HepG2 (cell line): ENCODE measurements around the gene LOXL3. TPM values are rescaled to one million over a fixed set of nuclear protein-coding genes. Genes with fewer than 3 reads are reported as not detected.

ENCODE experiments used
- ATAC-seq: fragments of 200-7000 bp; cut with Tn5 transposase; 3 replicates; pipeline ENCODE4 v1.9.1; 2020; ENCODE audit warnings: mild to moderate bottlenecking, moderate library complexity
- BruUV-seq: library from RNA; stranded (reverse); fragments of 400-500 nt; replicated peaks from 2 replicates; lab custom pipeline; 2021; lab: Mats Ljungman, UMichigan
- CTCF ChIA-PET: fragments of 300-600 bp; formaldehyde crosslinking; extraction: SDS; loops from one replicate; lab custom pipeline; 2021; ENCODE audit warnings: low total read pairs, inconsistent platforms, low intra/inter-chr PET ratio; lab: Yijun Ruan, JAX
- POLR2A ChIA-PET: fragments of 350-600 bp; sonication (Branson Sonifier 250); formaldehyde crosslinking; loops from one replicate; lab custom pipeline; 2020; ENCODE audit warnings: antibody characterized with exemption, inconsistent platforms; lab: Yijun Ruan, JAX
- DNase-seq: peaks from one replicate; pipeline ENCODE4 v3.0.0-alpha.2; 2015; ENCODE audit warnings: low spot score
- FAIRE-seq: peaks from 3 replicates; lab custom pipeline; 2011; peaks lifted over from hg19 to GRCh38; lab: Jason Lieb, UNC
- H2AFZ ChIP-seq: one replicate; pipeline ENCODE4 v1.6.1; 2011; ENCODE audit warnings: low read length, inconsistent platforms
- H3K27ac ChIP-seq: fragments of 300-600 bp; 3 replicates; pipeline ENCODE4 v1.8.0; 2011; ENCODE audit warnings: mixed run types, mild to moderate bottlenecking, mixed read lengths, low read length, inconsistent platforms; ENCODE audit not compliant: insufficient read depth; ENCODE audit errors: extremely low read length
- H3K27me3 ChIP-seq, 2 experiments: fragments of 200-600 bp in 1 of 2; 2 replicates in 1 of 2; 3 replicates in 1 of 2; pipeline versions ENCODE4 v1.6.0 to v1.8.0; 2011; ENCODE audit warnings: low read length in 2 of 2, mild to moderate bottlenecking in 2 of 2, moderate library complexity in 2 of 2, inconsistent platforms in 1 of 2; ENCODE audit not compliant: insufficient read depth in 2 of 2, control insufficient read depth in 1 of 2
- H3K36me3 ChIP-seq, 2 experiments: fragments of 200-600 bp in 1 of 2; replicated peaks in 1 of 2; 2 replicates in 1 of 2; 3 replicates in 1 of 2; pipeline versions ENCODE4 v1.5.1 to v1.8.0; 2011; ENCODE audit warnings: low read length in 2 of 2, inconsistent platforms in 1 of 2; ENCODE audit not compliant: insufficient read depth in 2 of 2, control insufficient read depth in 1 of 2
- H3K4me1 ChIP-seq: 2 replicates; pipeline ENCODE4 v1.5.1; 2012; ENCODE audit warnings: low read length, inconsistent platforms; ENCODE audit not compliant: insufficient read depth
- H3K4me2 ChIP-seq: 2 replicates; pipeline ENCODE4 v1.6.0; 2011; ENCODE audit warnings: low read depth, low read length, inconsistent platforms
- H3K4me3 ChIP-seq, 3 experiments: fragments of 200-600 bp in 1 of 3; sonication (generic), shearing (Covaris generic) in 1 of 3; replicated peaks in 1 of 3; 2 replicates each; pipeline ENCODE4 v1.5.1; 2011 to 2016; ENCODE audit warnings: low read length in 3 of 3, inconsistent platforms in 2 of 3, low read depth in 2 of 3, mild to moderate bottlenecking in 2 of 3, control low read depth in 1 of 3, mixed read lengths in 1 of 3; ENCODE audit not compliant: insufficient read depth in 1 of 3
- H3K79me2 ChIP-seq: one replicate; pipeline ENCODE4 v1.6.1; 2011; ENCODE audit warnings: low read length, inconsistent platforms; ENCODE audit not compliant: insufficient read depth
- H3K9ac ChIP-seq: 2 replicates; pipeline ENCODE4 v1.6.0; 2011; ENCODE audit warnings: mild to moderate bottlenecking, low read depth, low read length, inconsistent platforms; ENCODE audit not compliant: insufficient read depth
- H3K9me3 ChIP-seq: 2 replicates; pipeline ENCODE4 v1.5.1; 2012; ENCODE audit warnings: mild to moderate bottlenecking, low read length
- H4K20me1 ChIP-seq: 2 replicates; pipeline ENCODE4 v1.6.0; 2011; ENCODE audit warnings: inconsistent platforms, mild to moderate bottlenecking, low read length, moderate library complexity; ENCODE audit not compliant: insufficient read depth
- CAMTA2 ChIP-seq: sonication (generic); formaldehyde crosslinking; IDR thresholded peaks from 2 replicates; pipeline ENCODE4 v1.4.0; 2020; ENCODE audit warnings: mild to moderate bottlenecking, missing genetic modification reagents, borderline replicate concordance
- FOXA1 ChIP-seq, 2 experiments: fragments of 450-650 bp in 1 of 2; sonication (generic) in 1 of 2; formaldehyde crosslinking in 1 of 2; IDR thresholded peaks; 2 replicates each; pipeline versions ENCODE4 v1.4.0 to v1.6.1; 2016 to 2020; ENCODE audit warnings: missing genetic modification reagents in 1 of 2
- HDAC2 ChIP-seq: sonication (generic); formaldehyde crosslinking; IDR thresholded peaks from 2 replicates; pipeline ENCODE4 v1.4.0; 2020; ENCODE audit warnings: missing genetic modification reagents
- NFKB2 ChIP-seq: sonication (generic); formaldehyde crosslinking; IDR thresholded peaks from 2 replicates; pipeline ENCODE4 v1.4.0; 2020; ENCODE audit warnings: missing genetic modification reagents, borderline replicate concordance
- POLR2AphosphoS2 ChIP-seq: IDR thresholded peaks from 2 replicates; pipeline ENCODE4 v1.6.1; 2011; ENCODE audit warnings: low read depth, low read length, improper control_type of control experiment
- RXRB ChIP-seq: IDR thresholded peaks from 2 replicates; pipeline ENCODE4 v1.6.1; 2016; ENCODE audit warnings: borderline replicate concordance, missing genetic modification reagents, missing compliant biosample characterization
- SMYD3 ChIP-seq: sonication (generic); formaldehyde crosslinking; IDR thresholded peaks from 2 replicates; pipeline ENCODE4 v1.8.1; 2023; ENCODE audit warnings: mild to moderate bottlenecking, missing genetic modification reagents
- ZKSCAN5 ChIP-seq: sonication (generic); formaldehyde crosslinking; IDR thresholded peaks from 2 replicates; pipeline ENCODE4 v1.5.1; 2020; ENCODE audit warnings: mild to moderate bottlenecking, missing genetic modification reagents
- ZNF263 ChIP-seq: sonication (generic); formaldehyde crosslinking; IDR thresholded peaks from 2 replicates; pipeline ENCODE4 v1.4.0; 2020; ENCODE audit warnings: missing genetic modification reagents
- ZNF432 ChIP-seq: sonication (generic); formaldehyde crosslinking; IDR thresholded peaks from 2 replicates; pipeline ENCODE4 v1.5.0; 2020; ENCODE audit warnings: missing genetic modification reagents, mild to moderate bottlenecking, borderline replicate concordance
- ZNF792 ChIP-seq: IDR thresholded peaks from 2 replicates; pipeline ENCODE4 v1.6.1; 2016
- ZNF879 ChIP-seq: sonication (generic); formaldehyde crosslinking; IDR thresholded peaks from 2 replicates; pipeline ENCODE4 v1.8.1; 2023; ENCODE audit warnings: missing genetic modification reagents
- WGBS: methylation state at CpG from one replicate; pipeline ENCODE4 v1.1.6; 2017; ENCODE audit warnings: low lambda C conversion rate; 5-methylcytosine and 5-hydroxymethylcytosine counted together
- in situ Hi-C: cut with HindIII; loops from 2 replicates; pipeline ENCODE4 v1.10.0; 2017; ENCODE audit warnings: low pct_unique_long_range_greater_than_20kb; ENCODE audit not compliant: extremely low pct_ligation_motif_present
- intact Hi-C: fragments of 100-400 bp; cut with micrococcal nuclease; formaldehyde crosslinking; loops from one replicate; pipeline ENCODE4 v1.10.0; 2022; ENCODE audit not compliant: unreplicated experiment
- polyA plus RNA-seq, 8 experiments: library from polyadenylated mRNA; depleted of rRNA in 3 of 8; stranded (reverse) in 7 of 8; unstranded in 1 of 8; fragments of >200 nt; fragmentation: Illumina TruSeq in 4 of 8; extraction: Trizol in 4 of 8; gene quantifications; 2 replicates each; pipeline versions ENCODE4 v1.2.1 to v1.2.3, GENCODE V29; 2011 to 2016; ENCODE audit warnings: low read depth in 4 of 8, missing spikeins in 1 of 8, mixed read lengths in 1 of 8; ENCODE audit not compliant: insufficient read depth in 1 of 8
- total RNA-seq, 5 experiments: library from RNA; depleted of rRNA; stranded (reverse); fragments of >200 nt; fragmentation: Illumina TruSeq; extraction: Trizol; gene quantifications; 2 replicates each; pipeline ENCODE4 v1.2.3, GENCODE V29; 2016; ENCODE audit warnings: low read depth in 1 of 5
- TF ChIP-seq, protein P1 (sequence below), 2 experiments: sonication (generic) in 1 of 2; formaldehyde crosslinking in 1 of 2; IDR thresholded peaks; 2 replicates each; pipeline versions ENCODE4 v1.6.1 to v1.9.0; 2014 to 2022; ENCODE audit warnings: antibody characterized with exemption in 1 of 2, borderline replicate concordance in 1 of 2, inconsistent platforms in 1 of 2, low read depth in 1 of 2, missing genetic modification reagents in 1 of 2

Gene LOXL3
- total and polyA plus RNA-seq, 2 of the 13 experiments (the other 11 are each of a cell fraction or from before 2014, with no cell fraction given): 0.55 to 6.5 TPM

DNA sequence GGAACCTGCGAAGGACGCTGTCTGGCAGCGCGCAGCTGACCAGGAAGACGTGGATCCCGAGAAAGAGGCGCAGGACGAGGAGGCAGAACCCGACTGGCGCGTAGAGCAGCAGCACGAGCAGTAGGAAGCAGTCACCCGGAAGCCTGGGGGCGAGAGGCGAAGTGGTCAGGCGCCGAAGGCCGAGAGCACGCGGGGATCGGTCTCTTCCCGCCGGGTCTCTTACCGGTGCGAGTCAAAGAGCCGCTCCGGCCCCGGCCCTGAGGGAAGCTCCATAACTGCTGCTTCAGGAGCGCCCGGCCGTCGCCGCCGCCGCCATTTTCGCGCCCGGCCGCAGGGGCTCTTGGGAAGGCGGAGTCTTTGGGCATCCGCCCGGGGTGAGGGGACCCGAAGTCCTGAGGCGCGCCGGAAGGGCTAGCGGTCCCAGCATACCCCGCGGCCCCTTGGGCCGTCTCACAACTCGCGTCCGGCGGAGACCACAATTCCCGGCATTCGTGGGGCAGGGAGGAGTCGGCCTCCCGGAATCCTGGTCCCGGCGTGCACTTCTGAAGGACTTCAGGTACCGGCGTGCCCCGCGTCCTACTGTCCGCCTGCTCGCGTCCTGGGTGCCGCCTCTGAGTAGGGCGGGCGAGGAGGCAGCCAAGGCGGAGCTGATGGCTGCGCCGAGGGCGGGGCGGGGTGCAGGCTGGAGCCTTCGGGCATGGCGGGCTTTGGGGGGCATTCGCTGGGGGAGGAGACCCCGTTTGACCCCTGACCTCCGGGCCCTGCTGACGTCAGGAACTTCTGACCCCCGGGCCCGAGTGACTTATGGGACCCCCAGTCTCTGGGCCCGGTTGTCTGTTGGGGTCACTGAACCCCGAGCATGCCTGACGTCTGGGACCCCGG lies 24.1 kb downstream of the LOXL3 start, which contains the start of the genes AUP1 and HTRA2 (continued):
- no peak for TF ChIP-seq ZNF432 (CRISPR knock-in tag)
- TF ChIP-seq NFKB2 (CRISPR knock-in tag): peak; percentile 91; the same call in 1 of the 2 replicates
- TF ChIP-seq HDAC2 (CRISPR knock-in tag): peak; percentile 29
- no peak for TF ChIP-seq ZKSCAN5
- TF ChIP-seq CAMTA2 (CRISPR knock-in tag): peak; percentile 88
- no peak; the same call in 1 of the 2 replicates for TF ChIP-seq SMYD3 (CRISPR knock-in tag)
- no peak; the same call in 1 of the 2 replicates for TF ChIP-seq POLR2AphosphoS2
- TF ChIP-seq RXRB (CRISPR knock-in tag): peak; percentile 67

DNA sequence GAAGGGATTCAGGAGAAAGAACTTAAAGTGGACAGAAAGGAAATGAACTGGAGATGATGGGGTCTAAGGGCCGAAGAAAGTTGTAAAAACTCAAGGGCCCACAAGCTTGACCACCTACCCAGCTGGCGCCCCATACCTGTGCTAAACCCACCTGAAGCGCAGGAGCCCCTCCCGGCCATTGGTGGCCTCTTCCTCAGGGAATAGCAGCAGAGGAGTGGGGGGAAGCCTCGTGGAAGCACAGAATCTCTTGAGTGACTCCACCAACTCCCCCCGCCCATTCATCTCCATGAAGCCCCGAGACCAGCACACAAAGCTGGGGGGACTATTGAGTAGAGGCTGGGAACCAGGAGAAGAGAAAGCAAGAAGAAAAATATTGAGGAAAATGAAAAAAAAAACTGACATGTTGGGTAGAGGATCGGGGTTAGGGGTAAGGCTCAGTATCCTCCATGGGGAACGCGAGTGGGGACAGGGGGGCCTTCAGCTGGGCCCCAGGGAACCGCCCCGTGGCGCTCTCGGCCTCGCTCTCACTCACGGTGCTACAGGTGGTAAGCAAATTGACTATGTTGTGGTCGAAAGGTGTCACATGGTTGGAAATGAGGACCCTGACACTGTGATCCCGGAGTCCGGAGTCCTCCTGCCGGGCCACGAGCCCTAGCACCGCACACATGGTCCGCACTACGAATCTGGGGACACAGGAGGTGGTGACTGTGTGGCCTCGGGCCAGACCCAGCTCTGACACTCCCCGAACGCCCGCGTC lies 25.0 kb downstream of the LOXL3 start:
- Histone ChIP-seq H3K4me1 (peaks cover 63% of the 10 kb centered on the region), H3K4me3 (peak overlapping the region; percentile 84 to 100 (median 100)), H3K9ac (peak overlapping the region; percentile 99), H3K36me3 (peaks cover 19 to 33% of the 10 kb centered on the region in 2 experiments), H3K9me3 (no peaks in the 10 kb centered on the region), H3K27ac (peak overlapping the region; percentile 95), H3K79me2 (peaks cover 50% of the 10 kb centered on the region), H4K20me1 (no peaks in the 10 kb centered on the region), H3K4me2 (peak overlapping the region; percentile 94), H2AFZ (no peak overlapping the region), H3K27me3 (no peaks in the 10 kb centered on the region; a peak in 1 of 5 replicates)
- in situ Hi-C loops (no loop called here), intact Hi-C loops (loop anchor here (1.0 to 2.0 kb wide), 5 partner anchors 21 to 70 kb away; partner anchors contain the start of genes MRPL53, PCGF1, TTC31 and WBP1)
- ChIA-PET POLR2A (interaction anchor here (0.6 to 5.9 kb wide), 20 partner anchors 10 to 261 kb away, joined by 3 to 93 read pairs (median 8); partner anchors contain the start of genes CCDC142, INO80B, LBX2 and LOXL3), CTCF (interaction anchor here (1.5 to 1.9 kb wide), 2 partner anchors 22 to 46 kb away, joined by 3 to 5 read pairs; partner anchors contain the start of genes CCDC142, PCGF1 and TTC31)
- WGBS: 7% methylated on average over 25 of the region's 29 CpGs
- FAIRE-seq (no peak), DNase-seq (peak; percentile 49), ATAC-seq (peak; percentile 20)
- BruUV-seq: no TSS peak
- TF ChIP-seq ZNF263 (CRISPR knock-in tag) (peak; percentile 86), ZNF792 (CRISPR knock-in tag) (0 out of 2 replicates have a peak, but pooled peaks have one; percentile 0), FOXA1 (IDR thresholded peaks at IDR 0.05) (no peak), FOXA1 (CRISPR knock-in tag; IDR thresholded peaks at IDR 0.05) (0 out of 2 replicates have a peak, but pooled peaks have one; percentile 19), ZNF879 (CRISPR knock-in tag) (peak; percentile 61; the same call in 1 of the 2 replicates)
- TF ChIP-seq, protein P1, sequence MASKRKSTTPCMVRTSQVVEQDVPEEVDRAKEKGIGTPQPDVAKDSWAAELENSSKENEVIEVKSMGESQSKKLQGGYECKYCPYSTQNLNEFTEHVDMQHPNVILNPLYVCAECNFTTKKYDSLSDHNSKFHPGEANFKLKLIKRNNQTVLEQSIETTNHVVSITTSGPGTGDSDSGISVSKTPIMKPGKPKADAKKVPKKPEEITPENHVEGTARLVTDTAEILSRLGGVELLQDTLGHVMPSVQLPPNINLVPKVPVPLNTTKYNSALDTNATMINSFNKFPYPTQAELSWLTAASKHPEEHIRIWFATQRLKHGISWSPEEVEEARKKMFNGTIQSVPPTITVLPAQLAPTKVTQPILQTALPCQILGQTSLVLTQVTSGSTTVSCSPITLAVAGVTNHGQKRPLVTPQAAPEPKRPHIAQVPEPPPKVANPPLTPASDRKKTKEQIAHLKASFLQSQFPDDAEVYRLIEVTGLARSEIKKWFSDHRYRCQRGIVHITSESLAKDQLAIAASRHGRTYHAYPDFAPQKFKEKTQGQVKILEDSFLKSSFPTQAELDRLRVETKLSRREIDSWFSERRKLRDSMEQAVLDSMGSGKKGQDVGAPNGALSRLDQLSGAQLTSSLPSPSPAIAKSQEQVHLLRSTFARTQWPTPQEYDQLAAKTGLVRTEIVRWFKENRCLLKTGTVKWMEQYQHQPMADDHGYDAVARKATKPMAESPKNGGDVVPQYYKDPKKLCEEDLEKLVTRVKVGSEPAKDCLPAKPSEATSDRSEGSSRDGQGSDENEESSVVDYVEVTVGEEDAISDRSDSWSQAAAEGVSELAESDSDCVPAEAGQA (IDR thresholded peaks at IDR 0.05; ENCODE audit: low read depth): no peak
- TF ChIP-seq, protein P1 (CRISPR knock-in tag; IDR thresholded peaks at IDR 0.05; ENCODE audit: borderline replicate concordance): no peak
